Uterus (tissue), 2 donors: ENCODE data around the gene L1TD1.
"Not testable (repeated sequence)": the region's sequence is repeated elsewhere in the genome, so short reads cannot be mapped to it uniquely, and the experiment has no call there.

Experiments
- POLR2A ChIP-seq, 2 donors: fragments of 450-650 bp; IDR thresholded peaks; one replicate each; pipeline ENCODE4 v1.6.1; 2016; ENCODE audit warnings: antibody characterized with exemption in 2 of 2, mild to moderate bottlenecking in 1 of 2, moderate library complexity in 1 of 2
- TF ChIP-seq, protein P1 (sequence below), 4 experiments: fragments of 200-600 bp in 2 of 4; fragments of 450-650 bp in 2 of 4; sonication (generic) in 2 of 4; IDR thresholded peaks; one replicate each; pipeline ENCODE4 v1.5.1; 2016 to 2019; ENCODE audit warnings: antibody characterized with exemption in 4 of 4, mild to moderate bottlenecking in 2 of 4, moderate library complexity in 1 of 4

GRCh38 chr1:62244380-62244779 is 49.7 kb downstream of the L1TD1 start:
- TF ChIP-seq, protein P1, sequence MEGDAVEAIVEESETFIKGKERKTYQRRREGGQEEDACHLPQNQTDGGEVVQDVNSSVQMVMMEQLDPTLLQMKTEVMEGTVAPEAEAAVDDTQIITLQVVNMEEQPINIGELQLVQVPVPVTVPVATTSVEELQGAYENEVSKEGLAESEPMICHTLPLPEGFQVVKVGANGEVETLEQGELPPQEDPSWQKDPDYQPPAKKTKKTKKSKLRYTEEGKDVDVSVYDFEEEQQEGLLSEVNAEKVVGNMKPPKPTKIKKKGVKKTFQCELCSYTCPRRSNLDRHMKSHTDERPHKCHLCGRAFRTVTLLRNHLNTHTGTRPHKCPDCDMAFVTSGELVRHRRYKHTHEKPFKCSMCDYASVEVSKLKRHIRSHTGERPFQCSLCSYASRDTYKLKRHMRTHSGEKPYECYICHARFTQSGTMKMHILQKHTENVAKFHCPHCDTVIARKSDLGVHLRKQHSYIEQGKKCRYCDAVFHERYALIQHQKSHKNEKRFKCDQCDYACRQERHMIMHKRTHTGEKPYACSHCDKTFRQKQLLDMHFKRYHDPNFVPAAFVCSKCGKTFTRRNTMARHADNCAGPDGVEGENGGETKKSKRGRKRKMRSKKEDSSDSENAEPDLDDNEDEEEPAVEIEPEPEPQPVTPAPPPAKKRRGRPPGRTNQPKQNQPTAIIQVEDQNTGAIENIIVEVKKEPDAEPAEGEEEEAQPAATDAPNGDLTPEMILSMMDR (IDR thresholded peaks at IDR 0.05): not testable (repeated sequence)
- TF ChIP-seq POLR2A (IDR thresholded peaks at IDR 0.05): not testable (repeated sequence)
